GM21515 (cell line): ENCODE measurements around the gene PPP6C.

Source experiments
- ATAC-seq: cut with Tn5 transposase; IDR thresholded peaks from one replicate; pipeline ENCODE4 v1.9.1; 2021; ENCODE audit not compliant: unreplicated experiment

The PPP6C gene

GRCh38 chr9:125099816-125100215, 89.8 kb downstream of the PPP6C start:
- no peak for ATAC-seq
